Measurements from ENCODE around the gene SPARC.

SPARC gene

GRCh38 chr5:151719228-151720000 is 32.7 kb upstream of the SPARC start:
- TF ChIP-seq CTCF (IDR thresholded peaks at IDR 0.05), result no peak
- H3K4me1 ChIP-seq (ENCODE audit: control insufficient read depth in 1 of 2, insufficient read depth in 1 of 2, low read depth in 1 of 2, low read length in 1 of 2), result peaks cover 35 to 36% of the 10 kb centered on the region in 2 experiments
- no peaks in the 10 kb centered on the region for H3K27me3 ChIP-seq
- no peaks in the 10 kb centered on the region for H3K36me3 ChIP-seq
- no peaks in the 10 kb centered on the region for H3K9me3 ChIP-seq
- H3K4me3 ChIP-seq (ENCODE audit: low read depth in 1 of 2, low read length in 1 of 2), result no peak overlapping the region
- peak overlapping the region; percentile 50 for H3K27ac ChIP-seq

GRCh38 chr5:151718646-151719045 is 31.9 kb upstream of the SPARC start:
- Histone ChIP-seq H3K27me3 (no peaks in the 10 kb centered on the region), H3K9me3 (no peaks in the 10 kb centered on the region), H3K4me3 (ENCODE audit: low read depth in 1 of 2, low read length in 1 of 2) (no peak overlapping the region), H3K27ac (no peak overlapping the region), H3K36me3 (no peaks in the 10 kb centered on the region), H3K4me1 (ENCODE audit: control insufficient read depth in 1 of 2, insufficient read depth in 1 of 2, low read depth in 1 of 2, low read length in 1 of 2) (peaks cover 35 to 36% of the 10 kb centered on the region in 2 experiments)
- no peak for TF ChIP-seq CTCF (IDR thresholded peaks at IDR 0.05)

GRCh38 chr5:151718153-151718552 is 31.4 kb upstream of the SPARC start:
- no peak for TF ChIP-seq CTCF (IDR thresholded peaks at IDR 0.05)
- no peaks in the 10 kb centered on the region for H3K9me3 ChIP-seq
- H3K4me3 ChIP-seq (ENCODE audit: low read depth in 1 of 2, low read length in 1 of 2), result no peak overlapping the region
- no peaks in the 10 kb centered on the region for H3K36me3 ChIP-seq
- no peak overlapping the region for H3K27ac ChIP-seq
- H3K27me3 ChIP-seq, result no peaks in the 10 kb centered on the region
- peaks cover 35 to 36% of the 10 kb centered on the region in 2 experiments for H3K4me1 ChIP-seq (ENCODE audit: control insufficient read depth in 1 of 2, insufficient read depth in 1 of 2, low read depth in 1 of 2, low read length in 1 of 2)

- H3K4me3 ChIP-seq (ENCODE audit: low read depth in 1 of 2, low read length in 1 of 2), result no peak overlapping the region
- H3K4me1 ChIP-seq (ENCODE audit: control insufficient read depth in 1 of 2, insufficient read depth in 1 of 2, low read depth in 1 of 2, low read length in 1 of 2), result peaks cover 28 to 29% of the 10 kb centered on the region in 2 experiments
- no peaks in the 10 kb centered on the region for H3K27me3 ChIP-seq
- H3K36me3 ChIP-seq, result no peaks in the 10 kb centered on the region
- no peak overlapping the region for H3K27ac ChIP-seq
- TF ChIP-seq CTCF (IDR thresholded peaks at IDR 0.05), result no peak
- no peaks in the 10 kb centered on the region for H3K9me3 ChIP-seq
Observed at GRCh38 chr5:151717416-151717815, 30.7 kb upstream of the SPARC start.

GRCh38 chr5:151709109-151709735 is 22.5 kb upstream of the SPARC start:
- Histone ChIP-seq H3K27ac (no peak overlapping the region), H3K4me3 (ENCODE audit: low read depth in 1 of 2, low read length in 1 of 2) (no peak overlapping the region), H3K27me3 (no peaks in the 10 kb centered on the region), H3K9me3 (no peaks in the 10 kb centered on the region), H3K4me1 (ENCODE audit: control insufficient read depth in 1 of 2, insufficient read depth in 1 of 2, low read depth in 1 of 2, low read length in 1 of 2) (no peaks in the 10 kb centered on the region), H3K36me3 (no peaks in the 10 kb centered on the region)
- no peak for TF ChIP-seq CTCF (IDR thresholded peaks at IDR 0.05)
